ENCODE results near the gene DAW1. TPM values are rescaled to one million over a fixed set of nuclear protein-coding genes. Genes with fewer than 3 reads are reported as not detected.

Gene DAW1
- total RNA-seq, 1 donor from 2014 or later = not detected

GRCh38 chr2:227973241-227973640, 101.8 kb downstream of the DAW1 start:
- Histone ChIP-seq H3K27me3 (no peaks in the 10 kb centered on the region), H3K4me3 (no peak overlapping the region), H3K9me3 (no peaks in the 10 kb centered on the region), H3K27ac (no peak overlapping the region), H3K36me3 (no peaks in the 10 kb centered on the region), H3K4me1 (no peaks in the 10 kb centered on the region)
- DNase-seq (no peak), ATAC-seq (no peak)
- no peak for TF ChIP-seq CTCF (IDR thresholded peaks at IDR 0.05)
- intact Hi-C loops (cut with DNase I) = no loop called here

Other genes starting within 250 kb of the DAW1 start
- not detected for gene SCYGR5, start 204.8 kb upstream of the DAW1 start, total RNA-seq
- 31.8 TPM for gene SLC19A3, start 153.6 kb upstream of the DAW1 start, total RNA-seq
- gene SCYGR6, start 146.9 kb upstream of the DAW1 start, total RNA-seq = not detected
- not detected for gene SCYGR7, start 143.3 kb upstream of the DAW1 start, total RNA-seq
- not detected for gene SCYGR8, start 125.7 kb upstream of the DAW1 start, total RNA-seq
- 4.9 TPM for gene CCL20, start 57.8 kb upstream of the DAW1 start, total RNA-seq